HEK293 (cell line): ENCODE data around the gene ARNT2.

Experiments
- CTCF ChIA-PET: fragments of 350-600 bp; formaldehyde crosslinking; extraction: SDS; loops from one replicate; lab custom pipeline; 2021; ENCODE audit warnings: antibody characterized with exemption; lab: Yijun Ruan, JAX
- POLR2A ChIA-PET: fragments of 300-600 bp; formaldehyde crosslinking; extraction: SDS; loops from one replicate; lab custom pipeline; 2020; ENCODE audit warnings: antibody characterized with exemption, inconsistent platforms; lab: Yijun Ruan, JAX
- H3K27ac ChIP-seq: fragments of 200-500 bp; sonication (Bioruptor generic); 2 replicates; pipeline ENCODE4 v1.5.1; 2014; ENCODE audit warnings: low read depth, low read length, control low read depth, inconsistent platforms; ENCODE audit errors: extremely low read depth
- H3K36me3 ChIP-seq, 2 experiments: fragments of 200-500 bp in 1 of 2; sonication (Bioruptor generic) in 1 of 2; 1 replicate in 1 of 2; 2 replicates in 1 of 2; pipeline ENCODE4 v1.5.1; 2014 to 2017; ENCODE audit warnings: inconsistent platforms in 2 of 2, low read length in 2 of 2; ENCODE audit not compliant: control insufficient read depth in 2 of 2, insufficient read depth in 1 of 2
- H3K4me1 ChIP-seq: fragments of 200-500 bp; sonication (Bioruptor generic); 2 replicates; pipeline ENCODE4 v1.5.1; 2014; ENCODE audit warnings: mild to moderate bottlenecking, low read length, inconsistent platforms; ENCODE audit not compliant: control insufficient read depth, insufficient read depth
- H3K4me3 ChIP-seq: 2 replicates; pipeline ENCODE4 v1.5.1; 2011; ENCODE audit warnings: low read depth, mild to moderate bottlenecking, control low read depth, low read length, moderate library complexity
- H3K9me3 ChIP-seq: fragments of 200-500 bp; sonication (Bioruptor generic); 2 replicates; pipeline ENCODE4 v1.5.1; 2014; ENCODE audit warnings: low read depth, low read length, inconsistent platforms; ENCODE audit not compliant: control insufficient read depth, insufficient read depth
- BCL11A ChIP-seq: fragments of 450-650 bp; formaldehyde crosslinking; IDR thresholded peaks from 2 replicates; pipeline ENCODE4 v1.5.1; 2016; ENCODE audit warnings: low read depth, missing biosample characterization, missing genetic modification characterization
- EGR2 ChIP-seq: fragments of 450-650 bp; formaldehyde crosslinking; IDR thresholded peaks from 2 replicates; pipeline ENCODE4 v1.5.1; 2016; ENCODE audit warnings: low read depth, missing biosample characterization, missing genetic modification characterization
- IKZF3 ChIP-seq: fragments of 450-650 bp; IDR thresholded peaks from 2 replicates; pipeline ENCODE4 v1.5.0; 2018; ENCODE audit warnings: missing biosample characterization, mild to moderate bottlenecking, missing genetic modification characterization, moderate library complexity
- KLF16 ChIP-seq: fragments of 450-650 bp; formaldehyde crosslinking; IDR thresholded peaks from 2 replicates; pipeline ENCODE4 v1.5.1; 2017; ENCODE audit warnings: missing biosample characterization, missing genetic modification characterization
- KLF8 ChIP-seq: fragments of 450-650 bp; formaldehyde crosslinking; IDR thresholded peaks from 2 replicates; pipeline ENCODE4 v1.5.1; 2016; ENCODE audit warnings: missing biosample characterization, missing genetic modification characterization
- OVOL3 ChIP-seq: fragments of 450-650 bp; formaldehyde crosslinking; IDR thresholded peaks from 2 replicates; pipeline ENCODE4 v1.5.1; 2016; ENCODE audit warnings: missing biosample characterization, missing genetic modification characterization
- PATZ1 ChIP-seq: fragments of 450-650 bp; formaldehyde crosslinking; IDR thresholded peaks from 2 replicates; pipeline ENCODE4 v1.5.1; 2016; ENCODE audit warnings: missing biosample characterization, missing genetic modification characterization
- PRDM1 ChIP-seq: fragments of 450-650 bp; formaldehyde crosslinking; IDR thresholded peaks from 2 replicates; pipeline ENCODE4; 2016; ENCODE audit warnings: missing biosample characterization, missing genetic modification characterization
- SCRT2 ChIP-seq: fragments of 450-650 bp; formaldehyde crosslinking; IDR thresholded peaks from 2 replicates; pipeline ENCODE4 v1.5.1; 2016; ENCODE audit warnings: missing biosample characterization, missing genetic modification characterization
- SP2 ChIP-seq: fragments of 450-650 bp; formaldehyde crosslinking; IDR thresholded peaks from 2 replicates; pipeline ENCODE4 v1.5.1; 2016; ENCODE audit warnings: missing biosample characterization, missing genetic modification characterization
- SP3 ChIP-seq: fragments of 450-650 bp; formaldehyde crosslinking; IDR thresholded peaks from 2 replicates; pipeline ENCODE4 v1.5.1; 2016; ENCODE audit warnings: missing biosample characterization, missing genetic modification characterization
- SP7 ChIP-seq: fragments of 450-650 bp; formaldehyde crosslinking; IDR thresholded peaks from 2 replicates; pipeline ENCODE4 v1.5.1; 2016; ENCODE audit warnings: missing biosample characterization, missing genetic modification characterization
- ZBTB11 ChIP-seq: fragments of 450-650 bp; formaldehyde crosslinking; conservative IDR thresholded peaks from 2 replicates; pipeline ENCODE4 v1.5.1; 2016; ENCODE audit warnings: low read depth, missing biosample characterization, missing genetic modification characterization
- ZBTB17 ChIP-seq: fragments of 450-650 bp; formaldehyde crosslinking; IDR thresholded peaks from 2 replicates; pipeline ENCODE4 v1.5.1; 2016; ENCODE audit warnings: missing biosample characterization, missing genetic modification characterization
- ZBTB20 ChIP-seq: fragments of 450-650 bp; formaldehyde crosslinking; IDR thresholded peaks from 2 replicates; pipeline ENCODE4 v1.5.1; 2016; ENCODE audit warnings: missing biosample characterization, missing genetic modification characterization
- ZBTB26 ChIP-seq: fragments of 450-650 bp; formaldehyde crosslinking; optimal IDR thresholded peaks from 2 replicates; pipeline ENCODE3; 2016; ENCODE audit warnings: missing biosample characterization, mild to moderate bottlenecking, missing genetic modification characterization
- ZBTB48 ChIP-seq: fragments of 450-650 bp; formaldehyde crosslinking; IDR thresholded peaks from 2 replicates; pipeline ENCODE4 v1.5.1; 2016; ENCODE audit warnings: missing biosample characterization, missing genetic modification characterization
- ZBTB8A ChIP-seq: fragments of 450-650 bp; formaldehyde crosslinking; IDR thresholded peaks from 2 replicates; pipeline ENCODE4 v1.5.1; 2016; ENCODE audit warnings: missing biosample characterization, missing genetic modification characterization
- ZFHX2 ChIP-seq: fragments of 450-650 bp; formaldehyde crosslinking; conservative IDR thresholded peaks from 2 replicates; pipeline ENCODE4 v1.5.1; 2016; ENCODE audit warnings: missing biosample characterization, missing genetic modification characterization
- ZIC2 ChIP-seq: fragments of 450-650 bp; formaldehyde crosslinking; IDR thresholded peaks from 2 replicates; pipeline ENCODE4 v1.5.1; 2016; ENCODE audit warnings: missing biosample characterization, missing genetic modification characterization
- ZNF132 ChIP-seq: fragments of 450-650 bp; formaldehyde crosslinking; IDR thresholded peaks from 2 replicates; pipeline ENCODE4 v1.5.1; 2017; ENCODE audit warnings: missing biosample characterization, missing genetic modification characterization, borderline replicate concordance
- ZNF138 ChIP-seq: fragments of 450-650 bp; formaldehyde crosslinking; IDR thresholded peaks from 2 replicates; pipeline ENCODE4 v1.5.1; 2016; ENCODE audit warnings: missing biosample characterization, missing genetic modification characterization, borderline replicate concordance
- ZNF335 ChIP-seq: fragments of 450-650 bp; formaldehyde crosslinking; conservative IDR thresholded peaks from 2 replicates; pipeline ENCODE4 v1.5.1; 2016; ENCODE audit warnings: missing biosample characterization, missing genetic modification characterization
- ZNF341 ChIP-seq: fragments of 450-650 bp; formaldehyde crosslinking; IDR thresholded peaks from 2 replicates; pipeline ENCODE4; 2016; ENCODE audit warnings: low read depth, missing biosample characterization, missing genetic modification characterization
- ZNF37A ChIP-seq: fragments of 450-650 bp; IDR thresholded peaks from 2 replicates; pipeline ENCODE4 v1.5.1; 2018; ENCODE audit warnings: missing biosample characterization, missing genetic modification characterization
- ZNF510 ChIP-seq: fragments of 450-650 bp; formaldehyde crosslinking; IDR thresholded peaks from 2 replicates; pipeline ENCODE4 v1.5.1; 2018; ENCODE audit warnings: mild to moderate bottlenecking, missing genetic modification characterization, missing biosample characterization; ENCODE audit not compliant: insufficient replicate concordance
- ZNF580 ChIP-seq: fragments of 450-650 bp; formaldehyde crosslinking; IDR thresholded peaks from 2 replicates; pipeline ENCODE4 v1.5.1; 2016; ENCODE audit warnings: missing biosample characterization, missing genetic modification characterization
- ZNF600 ChIP-seq: fragments of 450-650 bp; formaldehyde crosslinking; IDR thresholded peaks from 2 replicates; pipeline ENCODE4 v1.5.1; 2016; ENCODE audit warnings: missing biosample characterization, missing genetic modification characterization
- ZNF747 ChIP-seq: fragments of 450-650 bp; formaldehyde crosslinking; IDR thresholded peaks from 2 replicates; pipeline ENCODE4 v1.5.1; 2016; ENCODE audit warnings: missing biosample characterization, missing genetic modification characterization
- ZNF76 ChIP-seq: fragments of 450-650 bp; formaldehyde crosslinking; IDR thresholded peaks from 2 replicates; pipeline ENCODE4; 2016; ENCODE audit warnings: low read depth, missing biosample characterization, missing genetic modification characterization, borderline replicate concordance
- ZNF837 ChIP-seq: fragments of 450-650 bp; formaldehyde crosslinking; IDR thresholded peaks from 2 replicates; pipeline ENCODE4 v1.5.1; 2016; ENCODE audit warnings: missing biosample characterization, missing genetic modification characterization
- ZSCAN30 ChIP-seq: fragments of 450-650 bp; IDR thresholded peaks from 2 replicates; pipeline ENCODE4 v1.5.1; 2018; ENCODE audit warnings: missing biosample characterization, mild to moderate bottlenecking, missing genetic modification characterization, moderate library complexity

Gene ARNT2

GRCh38 chr15:80404761-80405553 is 775 bp downstream of the ARNT2 start:
- Histone ChIP-seq H3K36me3 (no peaks in the 10 kb centered on the region), H3K4me1 (peaks cover 9% of the 10 kb centered on the region), H3K27ac (peak overlapping the region; percentile 91), H3K9me3 (no peaks in the 10 kb centered on the region), H3K4me3 (peak overlapping the region; percentile 62)
- ChIA-PET POLR2A (interaction anchor here (0.5 to 0.7 kb wide), 2 partner anchors 36 to 605 kb away, joined by 3 to 4 read pairs; no protein-coding TSS in a partner anchor), CTCF (interaction anchor here (3.9 kb wide), 1 partner anchor 14 kb away, joined by 19 read pairs; no protein-coding TSS in a partner anchor)
- TF ChIP-seq PATZ1 (peak; percentile 40; the same call in 1 of the 2 replicates), ZBTB8A (tag by site-specific recombination) (peak; percentile 42; the same call in 1 of the 2 replicates), OVOL3 (tag by site-specific recombination) (no peak), ZNF76 (peak; percentile 63), KLF16 (tag by site-specific recombination) (0 out of 2 replicates have a peak, but pooled peaks have one; percentile 26), ZBTB11 (tag by site-specific recombination) (peak; percentile 41; the same call in 1 of the 2 replicates), SP2 (tag by site-specific recombination) (peak; percentile 43), SP3 (no peak), SCRT2 (tag by site-specific recombination) (peak; percentile 96), ZNF138 (tag by site-specific recombination) (no peak), ZNF132 (tag by site-specific recombination) (no peak), ZFHX2 (tag by site-specific recombination) (peak; percentile 60), PRDM1 (tag by site-specific recombination) (0 out of 2 replicates have a peak, but pooled peaks have one; percentile 27), BCL11A (tag by site-specific recombination) (no peak), ZBTB17 (tag by site-specific recombination) (no peak), SP7 (tag by site-specific recombination) (peak; percentile 39; the same call in 1 of the 2 replicates), ZSCAN30 (tag by site-specific recombination) (no peak), KLF8 (tag by site-specific recombination) (no peak), ZBTB48 (tag by site-specific recombination) (peak; percentile 35; the same call in 1 of the 2 replicates), ZBTB26 (tag by site-specific recombination) (peak; percentile 27), ZNF600 (tag by site-specific recombination) (peak; percentile 70; the same call in 1 of the 2 replicates), ZNF837 (tag by site-specific recombination) (no peak), IKZF3 (tag by site-specific recombination) (peak; percentile 45; the same call in 1 of the 2 replicates), ZNF341 (peak; percentile 82), ZNF747 (tag by site-specific recombination) (no peak), ZBTB20 (tag by site-specific recombination) (peak; percentile 79), EGR2 (tag by site-specific recombination) (peak; percentile 27; the same call in 1 of the 2 replicates), ZNF335 (peak; percentile 81), ZNF580 (tag by site-specific recombination) (no peak), ZNF510 (no peak), ZIC2 (peak; percentile 39), ZNF37A (tag by site-specific recombination) (no peak)
